ENCODE results near the gene CD247.

GRCh38 chr1:167465018-167465417 is 53.3 kb downstream of the CD247 start:
- TF ChIP-seq POLR2AphosphoS5 (IDR thresholded peaks at IDR 0.05; ENCODE audit: low read depth, low read length) (no peak), CTCF (IDR thresholded peaks at IDR 0.05) (no peak), REST (IDR thresholded peaks at IDR 0.05; ENCODE audit: insufficient read depth in 1 of 2, low read depth in 2 of 2, low read length in 1 of 2) (no peak)

All from Panc1 (cell line).